ENCODE measurements around the gene SCN1B. TPM values are rescaled to one million over a fixed set of nuclear protein-coding genes. Genes with fewer than 3 reads are reported as not detected.

The SCN1B gene
- total RNA-seq, 1 experiment from 2014 or later, result 8.0 TPM

- ATAC-seq (no peak), DNase-seq (ENCODE audit: low spot score) (no peak)
- H3K27ac Mint-ChIP-seq, result no peak overlapping the region
- H3K4me1 Mint-ChIP-seq, result peaks cover 14% of the 10 kb centered on the region
- ChIA-PET POLR2A (no interaction called here), CTCF (interaction anchor here (0.8 to 3.7 kb wide), 5 partner anchors 13 to 42 kb away, joined by 3 to 14 read pairs (median 9); no protein-coding TSS in a partner anchor)
- H3K4me3 Mint-ChIP-seq, result no peak overlapping the region
- TF ChIP-seq ELF4 (CRISPR knock-in tag; IDR thresholded peaks at IDR 0.05; ENCODE audit: low read depth) (no peak), E2F5 (CRISPR knock-in tag; IDR thresholded peaks at IDR 0.05) (no peak), CBFB (CRISPR knock-in tag; IDR thresholded peaks at IDR 0.05; ENCODE audit: low read depth) (no peak), ZNF219 (CRISPR knock-in tag; IDR thresholded peaks at IDR 0.05; ENCODE audit: borderline replicate concordance) (no peak), NR1H2 (CRISPR knock-in tag; IDR thresholded peaks at IDR 0.05) (no peak), NR2C2 (CRISPR knock-in tag; IDR thresholded peaks at IDR 0.05) (no peak), TEAD1 (CRISPR knock-in tag; IDR thresholded peaks at IDR 0.05) (no peak), ZNF317 (CRISPR knock-in tag; IDR thresholded peaks at IDR 0.05; ENCODE audit: borderline replicate concordance, low read depth) (no peak), JAZF1 (CRISPR knock-in tag; IDR thresholded peaks at IDR 0.05) (no peak), SMAD4 (CRISPR knock-in tag; IDR thresholded peaks at IDR 0.05) (no peak), TP53 (CRISPR knock-in tag; IDR thresholded peaks at IDR 0.05) (no peak), ZNF121 (CRISPR knock-in tag; IDR thresholded peaks at IDR 0.05) (no peak), TCF7 (CRISPR knock-in tag; IDR thresholded peaks at IDR 0.05; ENCODE audit: low read depth) (no peak), ETV6 (CRISPR knock-in tag; IDR thresholded peaks at IDR 0.05) (no peak)
- TF ChIP-seq, protein P1, sequence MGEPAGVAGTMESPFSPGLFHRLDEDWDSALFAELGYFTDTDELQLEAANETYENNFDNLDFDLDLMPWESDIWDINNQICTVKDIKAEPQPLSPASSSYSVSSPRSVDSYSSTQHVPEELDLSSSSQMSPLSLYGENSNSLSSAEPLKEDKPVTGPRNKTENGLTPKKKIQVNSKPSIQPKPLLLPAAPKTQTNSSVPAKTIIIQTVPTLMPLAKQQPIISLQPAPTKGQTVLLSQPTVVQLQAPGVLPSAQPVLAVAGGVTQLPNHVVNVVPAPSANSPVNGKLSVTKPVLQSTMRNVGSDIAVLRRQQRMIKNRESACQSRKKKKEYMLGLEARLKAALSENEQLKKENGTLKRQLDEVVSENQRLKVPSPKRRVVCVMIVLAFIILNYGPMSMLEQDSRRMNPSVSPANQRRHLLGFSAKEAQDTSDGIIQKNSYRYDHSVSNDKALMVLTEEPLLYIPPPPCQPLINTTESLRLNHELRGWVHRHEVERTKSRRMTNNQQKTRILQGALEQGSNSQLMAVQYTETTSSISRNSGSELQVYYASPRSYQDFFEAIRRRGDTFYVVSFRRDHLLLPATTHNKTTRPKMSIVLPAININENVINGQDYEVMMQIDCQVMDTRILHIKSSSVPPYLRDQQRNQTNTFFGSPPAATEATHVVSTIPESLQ (CRISPR knock-in tag; IDR thresholded peaks at IDR 0.05), result no peak
- TF ChIP-seq, protein P2, sequence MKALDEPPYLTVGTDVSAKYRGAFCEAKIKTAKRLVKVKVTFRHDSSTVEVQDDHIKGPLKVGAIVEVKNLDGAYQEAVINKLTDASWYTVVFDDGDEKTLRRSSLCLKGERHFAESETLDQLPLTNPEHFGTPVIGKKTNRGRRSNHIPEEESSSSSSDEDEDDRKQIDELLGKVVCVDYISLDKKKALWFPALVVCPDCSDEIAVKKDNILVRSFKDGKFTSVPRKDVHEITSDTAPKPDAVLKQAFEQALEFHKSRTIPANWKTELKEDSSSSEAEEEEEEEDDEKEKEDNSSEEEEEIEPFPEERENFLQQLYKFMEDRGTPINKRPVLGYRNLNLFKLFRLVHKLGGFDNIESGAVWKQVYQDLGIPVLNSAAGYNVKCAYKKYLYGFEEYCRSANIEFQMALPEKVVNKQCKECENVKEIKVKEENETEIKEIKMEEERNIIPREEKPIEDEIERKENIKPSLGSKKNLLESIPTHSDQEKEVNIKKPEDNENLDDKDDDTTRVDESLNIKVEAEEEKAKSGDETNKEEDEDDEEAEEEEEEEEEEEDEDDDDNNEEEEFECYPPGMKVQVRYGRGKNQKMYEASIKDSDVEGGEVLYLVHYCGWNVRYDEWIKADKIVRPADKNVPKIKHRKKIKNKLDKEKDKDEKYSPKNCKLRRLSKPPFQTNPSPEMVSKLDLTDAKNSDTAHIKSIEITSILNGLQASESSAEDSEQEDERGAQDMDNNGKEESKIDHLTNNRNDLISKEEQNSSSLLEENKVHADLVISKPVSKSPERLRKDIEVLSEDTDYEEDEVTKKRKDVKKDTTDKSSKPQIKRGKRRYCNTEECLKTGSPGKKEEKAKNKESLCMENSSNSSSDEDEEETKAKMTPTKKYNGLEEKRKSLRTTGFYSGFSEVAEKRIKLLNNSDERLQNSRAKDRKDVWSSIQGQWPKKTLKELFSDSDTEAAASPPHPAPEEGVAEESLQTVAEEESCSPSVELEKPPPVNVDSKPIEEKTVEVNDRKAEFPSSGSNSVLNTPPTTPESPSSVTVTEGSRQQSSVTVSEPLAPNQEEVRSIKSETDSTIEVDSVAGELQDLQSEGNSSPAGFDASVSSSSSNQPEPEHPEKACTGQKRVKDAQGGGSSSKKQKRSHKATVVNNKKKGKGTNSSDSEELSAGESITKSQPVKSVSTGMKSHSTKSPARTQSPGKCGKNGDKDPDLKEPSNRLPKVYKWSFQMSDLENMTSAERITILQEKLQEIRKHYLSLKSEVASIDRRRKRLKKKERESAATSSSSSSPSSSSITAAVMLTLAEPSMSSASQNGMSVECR (CRISPR knock-in tag; IDR thresholded peaks at IDR 0.05; ENCODE audit: borderline replicate concordance), result no peak
- peaks cover 7% of the 10 kb centered on the region for H3K9me3 Mint-ChIP-seq
- H3K27me3 Mint-ChIP-seq (ENCODE audit: low read depth), result peaks cover 5% of the 10 kb centered on the region
- H3K36me3 Mint-ChIP-seq, result 0 out of 2 replicates have a peak, but pooled peaks cover 3% of the 10 kb centered on the region
Measured at GRCh38 chr19:35085947-35086346, 55.7 kb downstream of the SCN1B start.

GRCh38 chr19:35086455-35086854 is 56.2 kb downstream of the SCN1B start:
- DNase-seq (ENCODE audit: low spot score) (no peak), ATAC-seq (no peak)
- H3K9me3 Mint-ChIP-seq, result peaks cover 7% of the 10 kb centered on the region
- H3K4me1 Mint-ChIP-seq, result peaks cover 16% of the 10 kb centered on the region
- H3K27ac Mint-ChIP-seq, result no peak overlapping the region
- TF ChIP-seq, protein P3, sequence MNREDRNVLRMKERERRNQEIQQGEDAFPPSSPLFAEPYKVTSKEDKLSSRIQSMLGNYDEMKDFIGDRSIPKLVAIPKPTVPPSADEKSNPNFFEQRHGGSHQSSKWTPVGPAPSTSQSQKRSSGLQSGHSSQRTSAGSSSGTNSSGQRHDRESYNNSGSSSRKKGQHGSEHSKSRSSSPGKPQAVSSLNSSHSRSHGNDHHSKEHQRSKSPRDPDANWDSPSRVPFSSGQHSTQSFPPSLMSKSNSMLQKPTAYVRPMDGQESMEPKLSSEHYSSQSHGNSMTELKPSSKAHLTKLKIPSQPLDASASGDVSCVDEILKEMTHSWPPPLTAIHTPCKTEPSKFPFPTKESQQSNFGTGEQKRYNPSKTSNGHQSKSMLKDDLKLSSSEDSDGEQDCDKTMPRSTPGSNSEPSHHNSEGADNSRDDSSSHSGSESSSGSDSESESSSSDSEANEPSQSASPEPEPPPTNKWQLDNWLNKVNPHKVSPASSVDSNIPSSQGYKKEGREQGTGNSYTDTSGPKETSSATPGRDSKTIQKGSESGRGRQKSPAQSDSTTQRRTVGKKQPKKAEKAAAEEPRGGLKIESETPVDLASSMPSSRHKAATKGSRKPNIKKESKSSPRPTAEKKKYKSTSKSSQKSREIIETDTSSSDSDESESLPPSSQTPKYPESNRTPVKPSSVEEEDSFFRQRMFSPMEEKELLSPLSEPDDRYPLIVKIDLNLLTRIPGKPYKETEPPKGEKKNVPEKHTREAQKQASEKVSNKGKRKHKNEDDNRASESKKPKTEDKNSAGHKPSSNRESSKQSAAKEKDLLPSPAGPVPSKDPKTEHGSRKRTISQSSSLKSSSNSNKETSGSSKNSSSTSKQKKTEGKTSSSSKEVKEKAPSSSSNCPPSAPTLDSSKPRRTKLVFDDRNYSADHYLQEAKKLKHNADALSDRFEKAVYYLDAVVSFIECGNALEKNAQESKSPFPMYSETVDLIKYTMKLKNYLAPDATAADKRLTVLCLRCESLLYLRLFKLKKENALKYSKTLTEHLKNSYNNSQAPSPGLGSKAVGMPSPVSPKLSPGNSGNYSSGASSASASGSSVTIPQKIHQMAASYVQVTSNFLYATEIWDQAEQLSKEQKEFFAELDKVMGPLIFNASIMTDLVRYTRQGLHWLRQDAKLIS (CRISPR knock-in tag; IDR thresholded peaks at IDR 0.05; ENCODE audit: borderline replicate concordance), result no peak
- ChIA-PET POLR2A (interaction anchor here (0.5 kb wide), 1 partner anchor 563 kb away, joined by 3 read pairs; no protein-coding TSS in a partner anchor), CTCF (interaction anchor here (0.8 to 3.7 kb wide), 5 partner anchors 13 to 42 kb away, joined by 3 to 14 read pairs (median 9); no protein-coding TSS in a partner anchor)
- 0 out of 2 replicates have a peak, but pooled peaks cover 3% of the 10 kb centered on the region for H3K36me3 Mint-ChIP-seq
- no peak overlapping the region for H3K4me3 Mint-ChIP-seq
- peaks cover 5% of the 10 kb centered on the region for H3K27me3 Mint-ChIP-seq (ENCODE audit: low read depth)
